Measurements from ENCODE around the gene FAM47C.
"Not testable (repeated sequence)": the region's sequence is repeated elsewhere in the genome, so short reads cannot be mapped to it uniquely, and the experiment has no call there.

- TF ChIP-seq CTCF (IDR thresholded peaks at IDR 0.05; ENCODE audit: low read depth, low read length); EZH2phosphoT487 (IDR thresholded peaks at IDR 0.05; ENCODE audit: low read depth): not testable (repeated sequence)
Measured at GRCh38 chrX:37042956-37043885, 35.1 kb downstream of the FAM47C start.

Data from OCI-LY3 (cell line).